SU-DHL-6 (cell line): ENCODE results near the gene PKDREJ.
"Not testable (repeated sequence)": the region's sequence is repeated elsewhere in the genome, so short reads cannot be mapped to it uniquely, and the experiment has no call there.

Experiments used
- H2AFZ ChIP-seq: fragments of 200-600 bp; sonication (generic); 2 replicates; pipeline ENCODE4 v1.6.1; 2014; ENCODE audit warnings: low read depth, mild to moderate bottlenecking, moderate library complexity, mixed read lengths, antibody characterized with exemption, low read length; ENCODE audit not compliant: severe bottlenecking
- H3F3A ChIP-seq: fragments of 200-600 bp; shearing (Covaris generic); 2 replicates; pipeline ENCODE4 v1.6.0; 2016; ENCODE audit warnings: antibody characterized with exemption, mild to moderate bottlenecking; ENCODE audit not compliant: insufficient read depth
- H3K27ac ChIP-seq: fragments of 200-600 bp; sonication (generic); 2 replicates; pipeline ENCODE4 v1.5.1; 2016; ENCODE audit warnings: low read depth, mild to moderate bottlenecking, low read length, moderate library complexity, mixed read lengths
- H3K27me3 ChIP-seq: fragments of 200-600 bp; sonication (generic), shearing (Covaris generic); 2 replicates; pipeline ENCODE4 v1.6.0; 2014; ENCODE audit warnings: mild to moderate bottlenecking, low read length
- H3K36me3 ChIP-seq: fragments of 200-600 bp; sonication (generic); 2 replicates; pipeline ENCODE4 v1.6.1; 2014; ENCODE audit warnings: mild to moderate bottlenecking, low read length, mixed read lengths
- H3K4me2 ChIP-seq: fragments of 300-600, 200-600 bp; shearing (Covaris generic), sonication (generic); 2 replicates; pipeline ENCODE4 v1.6.0; 2014; ENCODE audit warnings: low read length, low read depth, mild to moderate bottlenecking; ENCODE audit not compliant: poor library complexity, severe bottlenecking
- H3K4me3 ChIP-seq: fragments of 200-600 bp; sonication (generic); 2 replicates; pipeline ENCODE4 v1.5.1; 2014; ENCODE audit warnings: antibody characterized with exemption, low read length, mild to moderate bottlenecking, mixed read lengths; ENCODE audit not compliant: insufficient read depth, poor library complexity, severe bottlenecking
- H3K79me2 ChIP-seq: fragments of 200-600 bp; sonication (generic); 2 replicates; pipeline ENCODE4 v1.6.1; 2014; ENCODE audit warnings: mild to moderate bottlenecking, low read length, moderate library complexity; ENCODE audit not compliant: insufficient read depth
- H3K9ac ChIP-seq: fragments of 200-600 bp; sonication (generic); 2 replicates; pipeline ENCODE4 v1.7.0; 2014; ENCODE audit warnings: mild to moderate bottlenecking, low read length
- H3K9me2 ChIP-seq: fragments of 200-600 bp; sonication (generic); replicated peaks from 2 replicates; pipeline ENCODE4 v1.6.1; 2014; ENCODE audit warnings: low read length; ENCODE audit not compliant: insufficient read depth
- H3K9me3 ChIP-seq: fragments of 200-600 bp; sonication (generic); 2 replicates; pipeline ENCODE4 v1.6.1; 2014; ENCODE audit warnings: low read length, mixed read lengths; ENCODE audit not compliant: insufficient read depth
- H4K20me1 ChIP-seq: fragments of 200-600 bp; sonication (generic); 2 replicates; pipeline ENCODE4 v1.6.1; 2014; ENCODE audit warnings: low read depth, mild to moderate bottlenecking, antibody characterized with exemption, low read length, moderate library complexity, mixed read lengths
- CTCF ChIP-seq: fragments of 200-600 bp; sonication (generic); IDR thresholded peaks from one replicate; pipeline ENCODE4 v1.5.1; 2017; ENCODE audit warnings: antibody characterized with exemption, mild to moderate bottlenecking, low read length, moderate library complexity; ENCODE audit not compliant: insufficient read depth, poor library complexity, severe bottlenecking
- EZH2phosphoT487 ChIP-seq: fragments of 200-600 bp; sonication (generic), shearing (Covaris generic); conservative IDR thresholded peaks from 2 replicates; pipeline ENCODE4 v1.6.1; 2018; ENCODE audit warnings: mild to moderate bottlenecking, antibody characterized with exemption, low read length, moderate library complexity, mixed read lengths

Gene PKDREJ

DNA sequence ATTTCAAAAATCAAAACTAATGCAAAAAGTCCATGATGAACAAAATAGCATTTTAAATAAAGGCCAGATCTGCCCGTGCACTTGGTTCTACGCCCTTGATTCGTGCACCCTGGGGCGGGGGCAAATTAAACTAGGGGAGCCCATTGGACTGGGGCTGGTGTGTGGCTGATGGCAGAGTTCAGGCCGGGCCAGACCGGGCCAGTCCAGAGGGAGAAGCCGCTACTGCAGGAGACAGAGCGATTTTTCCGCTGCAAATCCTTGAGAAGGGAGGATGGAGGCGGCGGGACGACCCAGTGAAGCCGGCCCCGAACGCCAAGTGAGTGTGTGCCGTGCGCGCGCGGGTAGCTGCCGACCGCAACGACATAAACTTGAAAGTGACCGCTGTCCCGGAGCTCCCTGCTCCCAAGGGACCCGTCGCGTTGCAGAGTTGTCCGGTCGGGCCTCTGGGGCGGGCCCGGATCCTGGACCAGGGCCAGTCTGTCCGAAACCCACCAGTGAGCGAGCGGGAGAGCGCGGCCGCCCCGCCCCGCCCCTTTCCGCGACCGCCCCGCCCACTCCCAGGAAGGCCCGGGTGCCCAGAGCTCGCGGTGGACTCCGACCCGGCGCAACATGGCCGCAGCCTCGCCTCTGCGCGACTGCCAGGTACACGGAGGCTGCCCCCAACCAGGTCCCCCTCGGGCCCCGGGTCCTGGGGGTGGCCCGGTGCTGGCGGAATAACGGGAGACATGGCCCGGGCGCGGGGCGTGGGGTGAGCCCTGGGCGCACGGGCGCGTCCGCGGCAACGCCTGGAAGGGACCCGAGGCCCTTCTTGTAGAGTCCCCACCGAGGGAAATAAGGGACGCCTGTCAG, 4.5 kb upstream of the PKDREJ start, which contains the start of gene TTC38:
TSS of gene TTC38 (plus strand) at position 578 of the 849 bp plus-strand sequence. CDS start at position 610, 32 bp downstream.
- H3K4me3 ChIP-seq: peak within 1 kb of the TSS; percentile 47
- 0 out of 2 replicates have a peak, but pooled peaks cover 5% of the 10 kb centered on the region for H3K9me3 ChIP-seq
- no peaks in the 10 kb centered on the region for H3K79me2 ChIP-seq
- H3K4me2 ChIP-seq: peak within 1 kb of the TSS; percentile 43
- H4K20me1 ChIP-seq: no peaks in the 10 kb centered on the region
- H3K27me3 ChIP-seq: no peaks in the 10 kb centered on the region
- H2AFZ ChIP-seq: peak within 1 kb of the TSS; percentile 60
- TF ChIP-seq EZH2phosphoT487 (no peak), CTCF (no peak)
- no peaks in the 10 kb centered on the region for H3K9me2 ChIP-seq
- H3K9ac ChIP-seq: peak within 1 kb of the TSS; percentile 18; the same call in 1 of the 2 replicates
- no peaks in the 10 kb centered on the region for H3F3A ChIP-seq
- no peaks in the 10 kb centered on the region for H3K36me3 ChIP-seq
- no peak within 1 kb of the TSS for H3K27ac ChIP-seq

- not testable (repeated sequence) for H3F3A ChIP-seq, H3K9me3 ChIP-seq, H3K9ac ChIP-seq, H3K27me3 ChIP-seq, H4K20me1 ChIP-seq, H3K36me3 ChIP-seq, H3K9me2 ChIP-seq, H3K79me2 ChIP-seq, H3K27ac ChIP-seq, H3K4me3 ChIP-seq, H2AFZ ChIP-seq, H3K4me2 ChIP-seq
Observed at GRCh38 chr22:46265627-46266026, 2.5 kb upstream of the PKDREJ start.

- not testable (repeated sequence) for H3K9me2 ChIP-seq, H3K79me2 ChIP-seq, H3K4me2 ChIP-seq, H3K9me3 ChIP-seq, H3K27me3 ChIP-seq, H3K4me3 ChIP-seq, H2AFZ ChIP-seq, H3F3A ChIP-seq, H4K20me1 ChIP-seq, H3K36me3 ChIP-seq, H3K27ac ChIP-seq, H3K9ac ChIP-seq
Observed at GRCh38 chr22:46264520-46264919, 1.4 kb upstream of the PKDREJ start.

DNA sequence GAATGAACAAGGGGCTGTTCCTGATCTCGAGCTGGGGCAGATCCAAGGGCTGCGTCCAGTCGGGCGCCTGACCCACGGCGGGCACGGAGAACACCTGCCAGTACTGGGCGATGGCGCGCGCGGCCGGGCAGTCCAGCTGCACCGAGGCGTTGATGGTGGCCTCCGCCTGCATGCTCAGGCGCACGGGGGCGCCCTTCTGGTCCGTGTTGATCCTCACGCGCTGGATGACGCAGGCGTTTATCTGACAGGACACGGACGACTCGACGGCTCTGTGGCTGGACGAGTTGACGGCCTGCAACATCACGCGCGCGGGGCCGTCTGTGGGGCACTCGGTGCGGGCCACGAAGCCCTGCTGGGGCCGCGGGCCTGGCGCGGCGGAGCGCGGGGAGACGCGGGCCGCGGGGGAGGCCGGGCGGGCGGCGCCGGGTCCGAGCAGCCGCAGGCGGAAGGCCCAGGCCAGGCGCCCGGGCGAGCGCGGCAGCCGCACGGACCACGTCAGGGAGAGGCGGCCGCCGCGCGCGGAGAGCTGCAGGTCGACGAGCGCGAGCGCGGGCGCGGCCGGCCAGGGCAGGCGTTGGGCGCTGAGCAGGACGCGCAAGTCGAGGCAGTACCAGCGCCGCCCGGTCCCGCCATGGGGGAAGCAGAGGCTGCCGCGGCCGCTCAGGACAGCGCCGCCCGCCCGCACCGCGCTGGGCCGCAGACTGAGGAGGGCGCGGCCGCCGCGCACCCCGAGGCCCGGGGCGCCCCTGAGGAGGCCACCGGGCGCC, 511 bp downstream of the PKDREJ start:
- Histone ChIP-seq H3K36me3 (no peaks in the 10 kb centered on the region), H3F3A (no peaks in the 10 kb centered on the region), H4K20me1 (no peaks in the 10 kb centered on the region), H3K27ac (no peak overlapping the region), H3K9me2 (no peaks in the 10 kb centered on the region), H3K4me2 (no peak overlapping the region), H3K9ac (no peak overlapping the region), H2AFZ (no peak overlapping the region), H3K27me3 (no peaks in the 10 kb centered on the region), H3K4me3 (no peak overlapping the region), H3K9me3 (0 out of 2 replicates have a peak, but pooled peaks cover 5% of the 10 kb centered on the region), H3K79me2 (no peaks in the 10 kb centered on the region)
- TF ChIP-seq CTCF (no peak), EZH2phosphoT487 (no peak)
